Diencephalon (tissue), 1 donor: Measurements from ENCODE around the gene ZNF799. TPM values are rescaled to one million over a fixed set of nuclear protein-coding genes. Genes with fewer than 3 reads are reported as not detected.

Experiments
- small RNA-seq: library from RNA; depleted of rRNA; stranded (forward); fragments of <200 nt; gene quantifications from one replicate; pipeline ENCODE3, GENCODE V24; 2014
- total RNA-seq: library from RNA; depleted of rRNA; stranded (reverse); fragments of >200 nt; gene quantifications from one replicate; pipeline ENCODE4 v1.2.3, GENCODE V29; 2014

Gene ZNF799
- 6.5 TPM for total RNA-seq

GRCh38 chr19:12400633-12401502 is at the start of gene ZNF799:
Gene ZNF799, minus strand, starts transcription at chr19:12401271. Its CDS starts 201 bp downstream, at chr19:12401070.

GRCh38 chr19:12440541-12441316 is 39.7 kb upstream of the ZNF799 start, which contains the start of gene ZNF443:
Gene ZNF443, minus strand, starts transcription at chr19:12441021. Its CDS starts 107 bp downstream, at chr19:12440914.

DNA sequence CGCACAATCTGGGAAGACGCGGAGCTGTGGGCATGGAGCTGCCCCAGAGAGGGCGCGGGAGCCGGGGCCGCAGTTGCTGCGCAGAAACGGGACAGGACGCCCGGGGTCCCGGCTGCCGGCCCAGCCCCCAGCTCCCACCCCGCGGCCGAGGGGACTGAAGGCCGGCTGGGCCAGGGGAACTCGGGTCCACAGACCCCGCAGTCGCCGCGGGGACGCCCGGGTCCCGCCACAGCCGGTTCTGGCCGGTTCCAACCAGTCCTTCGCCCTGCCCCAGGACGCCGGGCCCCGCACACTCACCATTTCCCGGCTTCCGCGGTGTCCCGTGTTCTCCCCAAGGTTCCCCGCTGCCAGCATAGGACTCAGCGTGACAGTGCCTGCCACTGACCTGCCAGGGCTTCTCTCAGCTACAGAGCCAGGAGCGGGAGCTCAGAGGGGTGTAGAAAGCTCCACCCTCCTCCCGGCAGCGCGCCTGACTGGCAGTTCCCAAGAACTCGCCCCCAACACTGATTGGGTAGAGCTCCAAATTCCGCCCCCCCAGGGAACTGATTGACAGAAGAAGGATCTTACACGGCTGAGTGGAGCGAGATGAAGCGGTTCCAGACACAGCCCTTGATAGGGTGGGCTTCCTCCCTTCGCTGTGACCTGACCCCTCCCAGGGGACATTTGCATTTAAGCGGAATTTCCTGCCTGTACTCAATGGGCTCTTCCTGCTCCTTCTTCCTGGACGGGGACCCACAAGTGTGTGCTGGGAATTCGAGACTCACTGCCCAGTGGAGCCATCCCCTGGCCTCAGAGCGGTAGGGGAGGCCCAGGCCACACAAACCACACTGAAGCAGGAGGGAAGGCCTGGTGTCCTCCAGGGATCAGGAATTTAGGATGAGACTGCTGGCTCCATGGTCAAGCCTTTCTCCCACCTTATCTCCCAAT is 35.6 kb downstream of the ZNF799 start, which contains the start of gene ZNF442:
ZNF442 (minus strand) TSS at position 448 of the 927 bp plus-strand sequence. CDS start 2,052 bp downstream, outside the sequence.

Small RNA genes lying within 50 kb of the gene (small RNA-seq; reads per million reads assigned to genes)
- not detected for gene RPS29P23

Other genes starting within 250 kb of the ZNF799 start
- 24.5 TPM for gene ZNF625, start 244.5 kb downstream of the ZNF799 start, total RNA-seq
- 24.7 TPM for gene ZNF136, start 238.2 kb downstream of the ZNF799 start, total RNA-seq
- 18.0 TPM for gene ZNF44, start 106.4 kb downstream of the ZNF799 start, total RNA-seq
- gene ZNF563, start 67.6 kb downstream of the ZNF799 start, total RNA-seq = 2.3 TPM
- 11.1 TPM for gene ZNF442, start 35.6 kb downstream of the ZNF799 start, total RNA-seq
- 12.5 TPM for gene ZNF443, start 39.8 kb upstream of the ZNF799 start, total RNA-seq
- gene ZNF709, start 83.5 kb upstream of the ZNF799 start, total RNA-seq = 28.1 TPM
- gene ZNF564, start 150.2 kb upstream of the ZNF799 start, total RNA-seq = 29.1 TPM
- 12.0 TPM for gene ZNF490, start 209.5 kb upstream of the ZNF799 start, total RNA-seq
- gene ZNF791, start 209.6 kb upstream of the ZNF799 start, total RNA-seq = 24.9 TPM